ENCODE results near the gene SBF1.

DNA sequence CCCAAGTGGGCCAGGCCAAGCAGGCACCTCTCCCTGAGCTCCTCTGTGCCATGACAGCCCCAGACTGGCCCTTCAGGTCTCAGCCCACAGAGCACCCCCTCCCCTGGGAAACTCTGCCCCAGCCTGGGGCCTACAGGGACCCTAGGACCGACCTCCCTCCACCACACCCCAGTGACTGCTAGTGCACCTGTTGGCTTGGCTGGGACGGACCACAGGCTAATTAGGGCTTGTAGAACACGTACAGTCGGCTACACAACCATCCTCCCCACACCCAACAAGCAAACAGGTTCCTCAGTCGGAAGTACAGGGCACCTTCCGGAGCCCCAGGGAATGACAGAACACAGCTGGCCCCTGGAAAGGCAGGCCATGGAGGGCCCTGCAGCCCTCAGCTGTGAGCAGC, 4.3 kb downstream of the SBF1 start:
- TF ChIP-seq, protein P1, sequence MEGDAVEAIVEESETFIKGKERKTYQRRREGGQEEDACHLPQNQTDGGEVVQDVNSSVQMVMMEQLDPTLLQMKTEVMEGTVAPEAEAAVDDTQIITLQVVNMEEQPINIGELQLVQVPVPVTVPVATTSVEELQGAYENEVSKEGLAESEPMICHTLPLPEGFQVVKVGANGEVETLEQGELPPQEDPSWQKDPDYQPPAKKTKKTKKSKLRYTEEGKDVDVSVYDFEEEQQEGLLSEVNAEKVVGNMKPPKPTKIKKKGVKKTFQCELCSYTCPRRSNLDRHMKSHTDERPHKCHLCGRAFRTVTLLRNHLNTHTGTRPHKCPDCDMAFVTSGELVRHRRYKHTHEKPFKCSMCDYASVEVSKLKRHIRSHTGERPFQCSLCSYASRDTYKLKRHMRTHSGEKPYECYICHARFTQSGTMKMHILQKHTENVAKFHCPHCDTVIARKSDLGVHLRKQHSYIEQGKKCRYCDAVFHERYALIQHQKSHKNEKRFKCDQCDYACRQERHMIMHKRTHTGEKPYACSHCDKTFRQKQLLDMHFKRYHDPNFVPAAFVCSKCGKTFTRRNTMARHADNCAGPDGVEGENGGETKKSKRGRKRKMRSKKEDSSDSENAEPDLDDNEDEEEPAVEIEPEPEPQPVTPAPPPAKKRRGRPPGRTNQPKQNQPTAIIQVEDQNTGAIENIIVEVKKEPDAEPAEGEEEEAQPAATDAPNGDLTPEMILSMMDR (conservative IDR thresholded peaks at IDR 0.05 in 1 of 2, IDR thresholded peaks at IDR 0.05 in 1 of 2; ENCODE audit: low read depth in 1 of 2, low read length in 2 of 2): no peak
- TF ChIP-seq EZH2 (IDR thresholded peaks at IDR 0.05; ENCODE audit: low read length, missing control alignments): no peak
